ENCODE results near the gene SF3A1.
A peak's percentile ranks its signal among the peaks of the same experiment; 100 is the strongest.
"Not testable (repeated sequence)": the region's sequence is repeated elsewhere in the genome, so short reads cannot be mapped to it uniquely, and the experiment has no call there.

SF3A1 gene

DNA sequence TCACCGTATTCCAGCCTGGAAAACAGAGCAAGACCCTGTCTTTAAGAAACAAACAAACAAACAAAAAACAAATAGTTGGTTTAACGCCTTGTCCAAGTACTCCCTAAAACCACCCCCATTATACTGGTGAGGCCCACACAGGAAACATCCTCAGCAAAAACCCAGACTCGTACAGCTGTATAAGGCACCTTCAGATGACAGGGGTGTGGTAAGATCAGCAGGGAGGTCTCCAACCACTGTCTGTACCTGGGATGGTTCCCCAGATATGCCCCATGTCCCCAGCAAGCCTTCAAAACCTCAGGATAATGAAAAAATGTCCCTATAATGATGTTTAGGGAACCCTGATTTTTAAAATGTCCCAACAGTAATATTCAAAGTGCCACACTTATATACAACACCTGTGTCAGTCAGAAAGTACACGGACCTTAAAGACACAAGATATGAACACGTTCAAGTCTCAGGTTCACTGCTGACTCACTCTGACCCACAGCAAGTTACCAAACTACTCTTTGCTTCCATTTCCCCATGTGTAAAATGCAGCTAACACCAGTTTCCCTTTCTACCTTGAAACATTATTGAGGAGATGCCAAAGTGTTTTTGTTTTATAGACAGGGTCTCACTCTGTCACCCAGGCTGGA is 9.3 kb downstream of the SF3A1 start:
- no peak for DNase-seq (ENCODE audit: low read depth)

DNA sequence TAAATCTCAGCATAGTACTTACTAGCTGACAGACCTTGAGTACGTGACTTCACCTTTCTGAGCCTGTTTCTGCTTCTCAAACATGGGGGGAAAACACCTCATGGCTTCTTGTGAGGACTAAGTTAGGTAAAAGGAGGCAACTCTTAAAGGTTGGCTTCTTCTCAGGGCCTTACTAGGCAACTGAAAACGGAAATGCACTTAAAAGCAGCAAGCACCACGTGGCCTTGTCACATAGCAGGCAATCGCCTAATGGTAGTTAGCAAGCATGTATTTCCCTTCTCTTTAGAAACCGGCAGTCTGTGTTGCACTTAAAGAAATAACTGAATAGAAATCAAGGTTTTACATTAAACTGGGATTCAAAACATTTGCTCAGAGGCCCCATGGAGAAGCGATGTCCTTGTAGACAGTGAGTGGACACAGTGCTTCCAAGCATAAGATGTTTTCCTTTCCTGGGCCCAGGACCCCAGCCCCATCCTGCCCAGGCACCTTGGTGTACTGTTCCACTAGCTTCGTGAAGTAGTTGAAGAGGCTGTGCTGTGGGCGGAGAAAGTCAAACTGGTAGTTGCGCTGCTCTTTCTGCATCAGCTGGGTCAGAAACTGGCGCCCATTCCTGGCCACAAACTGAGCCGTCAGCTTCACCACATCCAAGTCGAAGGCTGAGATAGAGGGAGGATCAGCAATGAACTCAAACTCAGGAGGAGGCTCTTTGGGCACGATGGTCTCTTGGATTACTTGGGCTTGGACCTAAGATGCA is 12.1 kb downstream of the SF3A1 start:
- no peak for DNase-seq (ENCODE audit: low read depth)

DNA sequence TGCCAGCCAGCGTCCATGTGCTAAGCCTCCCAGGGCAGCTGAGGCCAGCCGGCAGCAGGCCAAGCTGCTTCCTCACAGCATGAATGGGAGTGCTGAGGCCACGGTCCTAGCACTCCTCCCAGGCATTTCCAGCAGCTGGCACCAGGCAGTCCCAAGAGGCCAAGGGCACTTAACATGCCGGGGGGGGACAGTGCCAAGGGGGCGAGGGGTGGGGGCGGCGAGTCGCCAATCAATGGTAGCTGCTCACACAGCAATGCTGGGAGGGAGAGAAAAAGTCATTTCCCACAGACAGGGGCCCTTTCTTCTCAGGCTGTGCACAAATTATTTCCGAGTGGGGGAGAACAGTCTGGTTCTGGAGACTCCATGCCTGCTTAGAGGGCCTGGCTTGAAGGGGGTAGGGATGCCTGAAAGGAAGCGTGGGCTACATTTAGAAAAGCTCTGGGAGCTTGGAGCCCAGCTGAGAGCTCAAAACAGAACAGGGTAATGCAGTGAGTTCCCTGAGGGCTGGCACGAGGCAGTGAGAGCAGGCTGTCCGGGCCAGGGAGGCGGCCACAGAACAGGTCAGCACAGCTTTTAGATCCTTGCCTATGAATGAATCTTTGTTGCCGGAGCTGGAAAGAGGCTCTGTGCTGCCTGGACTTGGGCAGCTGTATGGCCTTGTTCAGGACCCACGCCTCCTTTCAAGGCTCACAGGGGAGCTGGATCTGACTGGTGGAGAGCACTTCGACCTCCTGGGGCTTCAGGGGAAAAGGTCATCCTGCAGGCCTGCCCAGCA is 15.6 kb downstream of the SF3A1 start:
- no peak for DNase-seq (ENCODE audit: low read depth)

DNA sequence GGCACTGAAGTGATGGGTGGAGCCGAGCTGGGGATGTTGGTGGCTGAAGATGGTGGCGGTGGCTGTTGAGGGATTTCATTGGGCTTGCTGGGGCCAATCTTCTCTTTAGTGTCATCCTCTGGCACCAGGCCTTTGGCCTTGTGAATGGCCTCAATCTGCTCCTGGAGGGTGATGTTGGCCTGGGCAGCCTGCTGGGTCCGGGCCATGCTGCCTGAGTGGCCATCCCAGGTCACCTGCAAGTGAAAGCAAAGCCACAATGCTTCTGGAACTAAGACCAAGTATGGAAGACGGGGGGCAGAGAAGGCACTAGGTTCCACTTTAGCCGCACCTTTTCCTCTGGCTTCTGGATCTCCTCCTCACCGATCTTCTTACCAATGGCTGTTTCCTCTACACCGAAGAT is 17.9 kb downstream of the SF3A1 start:
- no peak for DNase-seq (ENCODE audit: low read depth)

DNA sequence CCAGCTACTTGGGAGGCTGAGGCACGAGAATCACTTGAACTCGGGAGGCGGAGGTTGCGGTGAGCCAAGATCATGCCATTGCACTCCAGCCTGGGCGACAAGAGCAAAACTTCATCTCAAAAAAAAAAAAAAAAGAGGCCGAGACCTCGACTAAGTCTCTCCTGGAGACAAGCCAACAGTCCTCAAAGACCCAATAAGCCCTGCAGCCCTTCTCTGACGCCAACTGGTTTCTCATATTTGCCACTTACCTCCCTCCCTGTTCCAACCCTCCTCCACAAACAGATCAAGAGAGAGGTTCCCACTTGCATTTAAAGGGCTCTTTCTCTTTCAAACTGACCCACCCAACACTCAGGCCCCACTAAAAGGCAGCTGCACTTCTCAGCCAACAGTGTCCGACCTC is 18.4 kb downstream of the SF3A1 start:
- not testable (repeated sequence) for DNase-seq (ENCODE audit: low read depth)

DNA sequence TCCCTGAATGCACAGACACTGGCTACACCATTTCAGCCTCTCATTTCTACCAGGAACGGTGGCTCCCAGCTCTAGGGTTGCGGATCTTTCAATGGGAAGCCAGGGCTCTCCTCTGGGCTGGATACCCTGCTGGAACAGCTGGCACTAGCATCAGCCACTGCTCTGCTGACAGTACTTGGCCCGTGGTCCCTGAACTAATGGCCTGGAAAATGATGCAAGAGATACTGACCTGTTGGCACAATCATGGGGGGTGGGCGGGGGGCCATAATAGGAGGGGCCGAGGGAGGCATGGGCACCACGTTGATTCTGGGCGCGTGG is 19.3 kb downstream of the SF3A1 start:
- DNase-seq (ENCODE audit: low read depth) = no peak

DNA sequence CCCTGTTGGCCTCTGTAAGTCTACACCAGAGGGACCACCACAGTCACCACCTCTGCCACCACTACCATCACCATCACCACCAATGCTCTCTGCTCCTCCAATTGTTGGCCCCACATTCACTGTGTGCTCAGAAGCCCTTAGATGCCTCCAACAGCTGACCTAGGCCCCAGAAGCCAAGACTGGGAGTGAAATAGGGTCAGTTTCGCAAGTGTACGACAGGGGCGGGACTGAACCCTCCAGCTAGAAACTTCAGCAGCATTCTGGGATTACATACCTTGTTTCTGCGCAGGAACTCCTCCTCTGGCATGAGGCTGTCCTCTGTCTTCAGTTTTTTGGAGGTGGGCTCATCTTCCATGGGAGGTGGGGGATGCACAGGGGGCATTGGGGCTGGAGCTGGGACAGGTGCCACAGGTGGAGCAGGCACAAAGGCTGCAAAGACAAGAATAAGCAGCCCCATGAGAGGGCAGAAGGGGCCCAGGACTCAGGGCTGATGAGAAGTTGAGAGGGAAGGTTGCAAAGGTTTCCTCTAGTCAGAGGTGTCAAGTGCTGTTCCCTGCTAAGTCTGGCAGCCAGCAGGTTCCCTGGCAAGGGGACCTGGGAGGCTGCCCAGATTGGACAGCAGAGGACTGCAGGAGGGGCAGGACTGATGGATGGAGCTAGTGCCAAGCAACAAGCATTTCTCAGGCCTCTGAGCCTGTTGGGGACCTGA is 19.8 kb downstream of the SF3A1 start:
- DNase-seq (ENCODE audit: low read depth) = no peak

DNA sequence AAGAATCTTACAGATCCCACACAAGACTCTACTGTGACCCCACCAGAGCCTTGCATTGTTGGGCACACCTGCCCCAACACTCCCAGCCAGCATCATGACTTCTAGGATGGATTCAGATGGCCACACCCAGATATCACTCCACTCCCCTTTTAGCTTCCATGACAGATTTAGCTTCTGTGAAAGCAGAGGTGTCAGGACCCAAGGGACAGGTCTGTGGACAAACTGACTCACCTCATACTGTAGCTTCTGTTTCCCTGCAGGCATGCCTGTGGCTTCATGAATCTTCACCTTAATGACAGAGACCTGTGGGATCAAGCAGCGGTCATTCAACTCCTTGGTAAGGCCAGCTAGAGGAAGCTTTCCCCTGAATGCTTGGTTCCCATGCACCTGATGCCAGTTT is 21.5 kb downstream of the SF3A1 start:
- DNase-seq (ENCODE audit: low read depth) = no peak

DNA sequence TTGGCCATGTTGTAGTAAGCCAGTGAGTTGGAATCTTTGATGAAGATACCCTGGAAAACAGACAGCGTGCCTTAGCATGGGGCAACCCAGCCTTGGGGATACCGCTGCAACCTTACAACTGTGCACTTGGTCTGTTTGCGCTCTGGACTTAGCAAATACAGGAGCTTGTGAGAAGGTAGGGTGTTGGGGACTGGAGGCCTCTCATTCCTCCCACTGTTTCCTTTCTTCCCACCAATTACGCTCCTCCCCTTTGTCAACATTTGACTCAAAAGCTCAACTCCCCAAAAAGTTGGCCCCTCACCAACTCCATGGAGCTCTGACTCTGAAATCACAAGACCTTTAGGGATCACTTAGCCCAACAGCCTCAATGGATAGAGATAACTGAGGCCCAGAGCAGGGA is 22.0 kb downstream of the SF3A1 start:
- no peak for DNase-seq (ENCODE audit: low read depth)

DNA sequence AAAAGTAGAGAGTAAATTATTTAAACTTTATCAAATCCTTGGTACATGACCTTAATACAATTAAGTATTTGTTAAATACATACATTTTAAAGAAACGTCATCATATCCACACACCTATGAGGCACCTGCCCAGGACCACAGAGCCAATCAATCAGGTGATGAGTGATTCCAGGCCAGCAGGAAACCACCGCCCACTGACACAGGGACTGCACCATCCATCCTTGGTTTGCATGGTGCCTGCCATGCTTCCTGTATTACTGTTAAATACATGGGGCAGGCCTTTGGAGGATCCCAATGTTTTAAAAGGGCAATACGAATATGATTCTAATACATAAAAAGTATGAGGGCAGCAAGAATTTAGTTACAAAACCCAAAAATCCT is 23.0 kb downstream of the SF3A1 start:
- no peak for DNase-seq (ENCODE audit: low read depth)

DNA sequence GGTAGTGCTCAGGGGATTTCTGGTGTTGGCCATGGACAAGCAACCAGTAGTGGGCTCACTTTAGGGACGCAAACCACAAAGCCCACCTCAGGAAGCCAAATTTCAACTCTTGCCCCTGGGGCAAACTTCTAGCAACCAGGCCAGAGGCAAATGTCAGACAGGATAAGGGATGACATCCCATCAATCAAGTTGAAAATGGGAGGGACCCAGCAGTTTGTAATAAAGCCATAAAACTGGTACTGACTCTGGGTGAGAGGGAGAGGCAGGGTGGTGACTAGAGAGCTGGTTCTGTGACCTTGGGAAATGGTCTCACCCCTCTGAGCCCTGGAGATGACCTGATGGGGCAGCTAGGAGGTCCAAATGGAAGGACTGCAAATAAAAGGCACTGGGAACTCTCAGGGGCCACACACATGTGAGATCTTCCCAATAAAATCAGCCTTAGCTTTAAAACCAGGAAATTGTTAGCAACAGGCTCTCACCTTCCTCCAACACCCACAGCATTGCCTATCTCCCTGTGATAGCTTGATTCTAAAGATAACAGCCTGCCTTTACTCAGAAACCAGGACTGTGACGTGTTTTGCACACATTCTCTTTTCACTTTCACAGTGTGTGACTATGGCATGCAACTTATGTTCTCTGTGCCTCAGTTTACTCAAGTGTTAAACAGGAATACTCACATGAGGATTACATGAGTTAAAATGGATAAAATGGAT is 23.5 kb downstream of the SF3A1 start:
- DNase-seq (ENCODE audit: low read depth) = no peak

DNA sequence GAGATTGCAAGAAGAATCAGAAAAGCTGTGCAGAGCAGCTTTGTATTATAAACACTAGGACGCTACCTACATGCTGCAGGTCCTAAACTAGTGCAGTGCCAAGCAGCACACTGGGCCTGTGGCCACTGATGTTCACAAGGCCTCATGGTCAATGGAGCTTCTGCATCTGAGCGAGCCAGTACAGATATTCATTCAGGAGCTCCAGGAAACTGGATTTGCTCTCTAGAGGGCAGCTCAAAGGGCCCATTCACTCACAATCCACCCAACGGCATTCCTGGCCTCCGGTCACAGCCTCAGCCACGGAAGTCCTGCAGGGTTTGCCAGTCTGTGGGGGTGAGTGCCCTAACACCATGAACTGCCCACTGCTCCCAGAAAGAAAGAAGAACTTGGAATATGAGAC is 24.1 kb downstream of the SF3A1 start:
- no peak for DNase-seq (ENCODE audit: low read depth)

DNA sequence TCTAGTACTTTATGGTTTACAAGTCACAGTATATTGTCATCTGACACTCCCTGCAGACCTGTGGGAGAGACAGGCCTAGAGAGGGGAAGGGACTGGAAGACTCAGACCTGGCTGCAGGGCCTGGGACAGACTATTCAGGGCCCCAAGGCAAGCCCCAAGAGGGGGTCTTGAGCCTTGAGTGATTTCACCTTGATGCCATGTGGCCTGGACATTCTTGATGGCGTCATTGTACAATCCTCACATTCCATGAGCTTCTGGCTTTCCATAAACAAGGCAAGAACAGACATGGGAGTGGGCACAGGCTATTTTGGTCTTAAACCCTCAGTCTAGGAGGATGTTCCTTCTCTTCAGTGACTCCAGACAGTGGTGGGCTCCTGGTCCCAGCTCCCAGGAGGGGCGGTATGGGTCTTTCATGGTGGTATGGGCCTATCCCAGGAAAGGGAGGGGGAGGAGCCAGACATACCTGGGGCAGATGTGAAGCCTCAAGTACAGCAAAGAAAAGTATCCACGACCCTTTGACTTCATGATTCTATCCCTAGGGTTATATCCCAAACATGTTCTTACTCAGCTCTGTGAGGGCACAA is 28.1 kb downstream of the SF3A1 start:
- no peak for DNase-seq (ENCODE audit: low read depth)

DNA sequence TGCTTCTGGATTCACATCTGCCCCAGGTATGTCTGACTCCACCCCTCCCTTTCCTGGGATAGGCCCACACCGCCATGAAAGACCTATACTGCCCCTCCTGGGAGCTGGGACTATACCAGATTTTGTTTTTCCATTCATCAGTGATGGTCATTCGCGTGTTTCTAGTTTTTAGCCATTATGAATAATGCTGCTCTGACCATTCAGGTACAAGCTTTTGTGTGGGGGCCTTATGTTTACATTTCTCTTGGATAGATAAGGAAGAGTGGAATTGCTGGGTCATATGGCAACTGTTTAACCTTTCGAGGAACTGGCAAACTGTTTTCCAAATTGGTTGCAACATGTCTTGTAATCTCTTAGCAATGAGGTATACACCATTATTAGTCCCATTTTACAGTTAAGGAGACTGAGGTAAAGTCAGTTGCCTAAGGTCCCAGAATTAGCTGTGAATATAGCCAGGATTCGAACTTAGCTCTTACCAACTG is 28.8 kb downstream of the SF3A1 start:
- no peak for DNase-seq (ENCODE audit: low read depth)

DNA sequence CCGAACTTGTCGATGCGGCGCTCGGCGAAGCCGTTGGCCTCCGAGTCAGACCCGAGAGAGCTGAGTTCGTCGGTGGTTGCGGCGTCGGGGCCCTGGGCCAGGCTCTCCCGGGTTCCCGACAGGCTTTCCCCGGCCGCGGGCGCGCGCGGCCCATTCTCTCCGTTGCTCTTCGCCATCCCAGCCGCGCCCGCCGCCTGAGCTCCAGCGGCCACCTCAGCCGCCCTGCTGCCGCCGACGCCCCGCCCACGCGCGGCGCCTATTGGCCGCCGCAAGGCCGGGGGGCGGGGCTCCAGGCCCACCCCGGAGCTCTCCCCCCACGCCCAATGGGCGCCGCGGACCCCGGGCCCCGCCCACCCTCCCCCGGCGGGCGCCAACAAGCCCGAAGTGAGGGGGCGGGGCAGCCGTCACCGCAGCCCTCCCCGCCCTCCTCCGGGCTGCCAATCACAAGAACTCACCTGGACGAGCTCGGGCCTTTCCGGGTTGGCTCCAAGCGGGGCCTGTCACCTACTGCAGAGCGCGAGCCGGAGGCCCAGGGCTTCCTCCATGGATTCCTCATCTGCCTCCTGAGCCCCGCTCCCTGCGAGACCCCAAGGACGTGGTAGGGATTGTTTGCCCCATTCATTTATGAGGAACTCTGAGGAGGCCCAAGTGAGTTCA is 29.9 kb downstream of the SF3A1 start, which contains the start of gene TBC1D10A:
TBC1D10A (minus strand) TSS at position 236 of the 657 bp plus-strand sequence; CDS start at position 176, 60 bp downstream.
- peak; percentile 93 for DNase-seq (ENCODE audit: low read depth)

DNA sequence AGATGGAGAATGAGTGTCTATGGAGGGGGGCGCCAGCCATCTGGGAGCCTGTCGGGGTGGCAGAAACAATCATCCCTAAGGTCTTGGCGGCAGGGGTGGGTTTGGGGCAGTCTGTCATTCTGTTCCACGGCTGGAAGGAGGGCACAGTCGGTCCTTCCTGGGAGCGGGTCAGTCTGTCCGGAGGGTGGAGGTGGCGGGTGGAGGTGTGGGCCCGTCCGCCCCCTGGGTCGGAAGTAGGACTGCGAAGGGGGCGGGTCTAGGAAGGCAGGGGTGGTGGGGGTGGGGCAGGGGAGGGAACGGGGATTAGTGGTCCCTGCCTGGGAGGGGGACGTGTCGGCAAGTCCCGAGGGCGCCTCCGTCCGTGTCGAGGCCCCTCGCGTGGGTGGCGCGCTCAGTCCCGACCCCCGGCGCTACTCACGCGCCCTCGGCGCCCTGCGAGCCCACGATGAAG is 30.4 kb downstream of the SF3A1 start:
- DNase-seq (ENCODE audit: low read depth) = no peak

DNA sequence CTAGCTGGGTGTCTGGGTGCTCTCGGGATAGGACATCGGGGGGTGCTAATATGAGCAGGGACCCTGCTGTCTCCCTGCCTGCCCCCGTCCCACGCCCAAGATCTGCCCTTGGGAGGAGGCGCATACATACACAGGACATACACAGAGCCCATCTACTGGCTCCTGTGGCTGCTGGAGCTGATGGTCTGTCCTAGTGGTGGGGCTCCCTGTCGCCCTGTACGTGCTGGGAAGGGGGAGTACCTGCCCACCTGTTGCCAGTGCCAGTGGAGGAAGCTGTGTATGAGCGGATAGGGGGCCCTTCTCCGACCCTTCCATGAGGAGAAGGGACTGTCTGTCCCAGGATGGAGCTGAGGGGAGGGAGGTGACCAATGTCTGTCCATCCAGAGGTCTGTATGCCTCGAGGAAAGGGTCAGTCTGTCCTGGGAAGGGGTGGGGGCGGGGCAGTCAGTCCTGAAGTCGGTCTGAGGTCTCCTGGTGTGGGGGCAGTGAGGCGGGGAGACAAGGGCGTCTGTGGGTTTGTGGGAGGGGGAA is 30.9 kb downstream of the SF3A1 start:
- DNase-seq (ENCODE audit: low read depth) = no peak

DNA sequence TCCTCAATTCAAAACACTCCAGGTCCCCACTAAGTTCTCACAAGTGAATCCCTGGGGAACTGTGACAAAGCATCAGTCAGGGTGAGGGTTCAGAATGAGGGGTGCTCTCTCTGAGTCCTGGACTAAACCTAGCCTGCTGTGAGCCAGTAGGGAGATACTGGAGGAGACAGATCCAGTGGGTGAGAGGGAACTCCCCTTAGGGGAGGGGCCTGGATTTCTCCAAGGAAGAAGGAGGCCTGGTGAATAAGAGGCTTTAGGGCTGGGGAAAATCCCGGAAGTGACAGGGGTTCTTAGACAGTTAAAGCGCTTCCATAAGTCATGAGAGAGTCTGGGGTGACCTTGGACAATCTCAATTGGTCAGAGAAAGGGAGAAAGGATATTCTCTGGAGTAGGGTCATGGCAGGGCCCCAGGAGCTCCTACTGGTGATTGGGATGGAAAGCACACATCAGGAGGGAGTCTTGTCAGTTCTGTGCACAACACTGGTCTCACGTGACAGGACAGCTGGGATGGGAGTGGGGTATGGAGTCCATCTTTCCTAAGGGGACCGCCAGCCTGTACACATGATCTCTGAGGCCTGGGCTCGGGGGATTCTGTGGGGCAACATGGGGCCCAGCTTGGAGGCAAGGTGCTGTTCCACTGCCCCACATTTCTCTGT is 31.5 kb downstream of the SF3A1 start:
- DNase-seq (ENCODE audit: low read depth) = no peak

DNA sequence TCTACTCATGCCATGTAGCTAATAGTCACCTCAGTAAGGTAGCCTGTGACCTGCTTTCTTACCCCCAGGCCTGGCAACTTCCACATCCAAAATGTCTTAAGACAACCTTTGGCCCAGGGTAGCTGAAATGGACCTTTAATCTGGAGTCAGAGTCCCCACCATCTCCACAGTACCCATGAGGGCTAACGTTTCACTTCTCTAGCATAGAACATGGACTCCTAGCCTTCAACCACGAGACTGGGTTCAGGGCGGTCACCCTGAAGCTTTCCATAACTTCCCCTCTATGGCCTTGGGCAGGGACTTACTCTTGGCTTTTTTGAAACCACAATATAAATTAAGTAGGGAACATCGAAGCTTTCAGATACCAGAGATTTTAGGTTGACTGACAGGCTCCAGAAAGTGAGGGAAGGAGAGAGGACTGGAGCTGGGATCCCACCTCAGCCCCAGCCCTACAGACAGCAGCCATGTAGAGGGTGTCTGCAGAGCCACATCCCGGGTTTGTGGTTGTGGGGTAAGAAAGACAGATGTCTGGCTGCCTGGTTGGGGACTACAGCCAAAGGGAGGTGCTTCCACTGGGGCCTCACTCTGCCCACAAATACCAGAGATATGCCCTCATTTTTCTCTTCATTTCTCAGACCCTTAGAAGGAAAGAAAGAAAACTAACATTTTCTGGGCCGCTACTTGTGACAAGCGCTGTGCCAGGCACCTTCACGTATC is 32.5 kb downstream of the SF3A1 start:
- DNase-seq (ENCODE audit: low read depth) = no peak
